SH-SY5Y (cell line): ENCODE measurements around the gene FNIP1.

ENCODE experiments used
- GATA2 ChIP-seq: IDR thresholded peaks from 2 replicates; pipeline ENCODE4 v1.6.1; 2011; ENCODE audit warnings: mild to moderate bottlenecking, low read depth, low read length
- GATA3 ChIP-seq: IDR thresholded peaks from 2 replicates; pipeline ENCODE4 v1.6.1; 2011; ENCODE audit warnings: low read depth, mild to moderate bottlenecking, low read length, moderate library complexity

DNA sequence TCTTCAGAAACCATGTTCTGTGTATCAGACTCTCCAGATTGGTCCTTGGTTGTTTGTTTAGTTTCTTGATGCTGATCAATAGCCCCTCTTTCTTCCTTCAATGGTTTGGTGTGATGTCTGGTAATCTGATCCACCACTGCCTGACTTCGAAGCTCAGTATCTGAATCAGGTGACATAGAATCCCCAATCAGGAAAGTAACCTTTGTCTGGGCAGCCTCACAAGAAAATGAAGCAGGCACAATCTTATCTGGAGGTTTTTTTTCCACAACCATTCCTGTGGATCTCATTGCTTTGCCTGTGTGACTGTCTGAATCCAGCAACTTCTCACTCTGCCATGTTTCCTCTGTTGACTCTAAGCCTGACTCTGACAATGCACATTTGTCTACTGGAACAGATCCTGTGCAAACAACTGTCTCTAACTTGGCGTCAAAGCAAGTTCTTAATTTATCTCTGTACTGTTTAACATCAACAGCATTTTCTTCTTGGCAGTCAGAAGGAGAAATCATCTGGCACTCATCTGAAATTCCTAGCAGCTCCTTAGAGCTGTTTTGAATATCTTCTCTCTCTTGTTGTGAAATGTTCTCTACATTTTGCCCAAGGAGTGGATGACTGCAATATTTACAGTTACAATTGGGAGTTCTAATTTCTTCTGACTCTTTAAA lies 124.7 kb downstream of the FNIP1 start:
- TF ChIP-seq GATA3 (no peak), GATA2 (no peak)
